ENCODE data around the gene PIK3AP1.

The PIK3AP1 gene

GRCh38 chr10:96609510-96609909 lies 110.8 kb downstream of the PIK3AP1 start:
- no peak for DNase-seq (ENCODE audit: low spot score)

GRCh38 chr10:96608805-96609204 lies 111.5 kb downstream of the PIK3AP1 start:
- DNase-seq (ENCODE audit: low spot score): no peak

- no peak for DNase-seq (ENCODE audit: low spot score)
Observed at GRCh38 chr10:96608262-96608661, 112.1 kb downstream of the PIK3AP1 start.

- no peak for DNase-seq (ENCODE audit: low spot score)
Observed at GRCh38 chr10:96606946-96607345, 113.4 kb downstream of the PIK3AP1 start.

- DNase-seq (ENCODE audit: low spot score): no peak
Observed at GRCh38 chr10:96606216-96606615, 114.1 kb downstream of the PIK3AP1 start.

GRCh38 chr10:96600337-96600736 lies 120.0 kb downstream of the PIK3AP1 start:
- DNase-seq (ENCODE audit: low spot score): no peak

- DNase-seq (ENCODE audit: low spot score): no peak
Observed at GRCh38 chr10:96598846-96599245, 121.5 kb downstream of the PIK3AP1 start.

GRCh38 chr10:96596422-96597407 lies 123.6 kb downstream of the PIK3AP1 start:
- DNase-seq (ENCODE audit: low spot score): no peak

- no peak for DNase-seq (ENCODE audit: low spot score)
Observed at GRCh38 chr10:96595741-96596140, 124.6 kb downstream of the PIK3AP1 start.

- DNase-seq (ENCODE audit: low spot score): no peak
Observed at GRCh38 chr10:96591946-96592345, 128.4 kb downstream of the PIK3AP1 start.

- DNase-seq (ENCODE audit: low spot score): peak; percentile 56
Observed at GRCh38 chr10:96588616-96589419, 131.5 kb downstream of the PIK3AP1 start.

GRCh38 chr10:96588060-96588554 lies 132.2 kb downstream of the PIK3AP1 start:
- no peak for DNase-seq (ENCODE audit: low spot score)

- peak; percentile 66 for DNase-seq (ENCODE audit: low spot score)
Observed at GRCh38 chr10:96587264-96588059, 132.9 kb downstream of the PIK3AP1 start.

- peak; percentile 92 for DNase-seq (ENCODE audit: low spot score)
Observed at GRCh38 chr10:96586419-96587263, 133.7 kb downstream of the PIK3AP1 start, which contains the start of gene TM9SF3. TM9SF3 (minus strand) TSS chr10:96587012; CDS start chr10:96586835, 177 bp downstream.

GRCh38 chr10:96585736-96586418 lies 134.4 kb downstream of the PIK3AP1 start:
- peak; percentile 43 for DNase-seq (ENCODE audit: low spot score)

- DNase-seq (ENCODE audit: low spot score): no peak
Observed at GRCh38 chr10:96584474-96584873, 135.8 kb downstream of the PIK3AP1 start.

- DNase-seq (ENCODE audit: low spot score): no peak
Observed at GRCh38 chr10:96584035-96584434, 136.3 kb downstream of the PIK3AP1 start.

GRCh38 chr10:96579133-96579532 lies 141.2 kb downstream of the PIK3AP1 start:
- DNase-seq (ENCODE audit: low spot score): no peak

GRCh38 chr10:96578633-96579032 lies 141.7 kb downstream of the PIK3AP1 start:
- no peak for DNase-seq (ENCODE audit: low spot score)

GRCh38 chr10:96578022-96578421 lies 142.3 kb downstream of the PIK3AP1 start:
- DNase-seq (ENCODE audit: low spot score): no peak
